Stomach smooth muscle (tissue), 2 donors: ENCODE measurements around the gene ALDH7A1.

ENCODE experiments used
- H3K27ac ChIP-seq: one replicate; pipeline ENCODE4 v1.7.0; 2013; ENCODE audit warnings: mild to moderate bottlenecking, low read length, inconsistent platforms
- H3K27me3 ChIP-seq, 2 donors: one replicate each; pipeline ENCODE4 v1.7.0; 2013; ENCODE audit warnings: low read length in 2 of 2; ENCODE audit not compliant: insufficient read depth in 2 of 2, control insufficient read depth in 1 of 2
- H3K36me3 ChIP-seq, 2 donors: one replicate each; pipeline ENCODE4 v1.7.0; 2013; ENCODE audit warnings: low read length in 2 of 2; ENCODE audit not compliant: control insufficient read depth in 2 of 2, insufficient read depth in 2 of 2
- H3K4me1 ChIP-seq: one replicate; pipeline ENCODE4 v1.7.0; 2013; ENCODE audit warnings: low read length; ENCODE audit not compliant: control insufficient read depth, insufficient read depth
- H3K4me3 ChIP-seq, 2 donors: one replicate each; pipeline ENCODE4 v1.7.0; 2013; ENCODE audit warnings: low read length in 2 of 2
- H3K9ac ChIP-seq, 2 donors: one replicate each; pipeline ENCODE4 v1.7.0; 2013; ENCODE audit warnings: low read length in 2 of 2, mild to moderate bottlenecking in 1 of 2
- H3K9me3 ChIP-seq, 2 donors: one replicate each; pipeline ENCODE4 v1.7.0; 2013; ENCODE audit warnings: low read length in 2 of 2; ENCODE audit not compliant: control insufficient read depth in 2 of 2
- donor health status: healthy.
- donor health status: Pancreatic carcinoma.

Gene ALDH7A1

DNA sequence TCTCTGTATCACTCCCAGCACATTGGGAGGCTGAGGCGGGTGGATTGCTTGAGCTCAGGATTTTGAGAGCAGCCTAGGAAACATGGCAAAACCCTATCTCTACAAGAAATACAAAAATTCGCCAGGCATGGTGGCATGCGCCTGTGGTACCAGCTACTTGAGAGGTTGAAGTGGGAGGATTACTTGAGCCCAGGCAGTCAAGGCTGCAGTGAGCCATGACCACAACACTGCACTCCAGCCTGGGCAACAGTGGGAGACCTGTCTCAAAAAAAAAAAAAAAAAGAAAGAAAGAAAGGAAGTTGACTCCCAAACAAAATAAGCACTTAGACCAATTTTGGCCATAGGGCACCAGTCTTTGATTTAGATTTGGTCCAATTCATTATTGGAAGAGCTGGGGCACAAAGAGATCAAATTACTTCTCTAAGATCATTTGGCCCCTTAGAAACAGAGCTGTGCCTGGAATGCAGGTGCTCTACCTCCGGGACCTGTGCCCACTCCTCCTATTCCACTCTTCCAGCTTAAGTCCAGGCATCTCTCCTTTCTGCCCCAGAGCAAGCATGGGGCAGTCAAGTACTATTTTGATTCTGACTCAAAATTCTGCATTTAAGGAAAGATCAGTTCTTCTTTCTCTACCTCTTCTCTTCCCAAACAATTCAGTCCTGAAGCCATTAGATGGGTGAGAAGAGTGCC lies 59.0 kb downstream of the ALDH7A1 start:
- Histone ChIP-seq H3K4me1 (peaks cover 17% of the 10 kb centered on the region), H3K27ac (no peak overlapping the region), H3K9ac (no peak overlapping the region)

DNA sequence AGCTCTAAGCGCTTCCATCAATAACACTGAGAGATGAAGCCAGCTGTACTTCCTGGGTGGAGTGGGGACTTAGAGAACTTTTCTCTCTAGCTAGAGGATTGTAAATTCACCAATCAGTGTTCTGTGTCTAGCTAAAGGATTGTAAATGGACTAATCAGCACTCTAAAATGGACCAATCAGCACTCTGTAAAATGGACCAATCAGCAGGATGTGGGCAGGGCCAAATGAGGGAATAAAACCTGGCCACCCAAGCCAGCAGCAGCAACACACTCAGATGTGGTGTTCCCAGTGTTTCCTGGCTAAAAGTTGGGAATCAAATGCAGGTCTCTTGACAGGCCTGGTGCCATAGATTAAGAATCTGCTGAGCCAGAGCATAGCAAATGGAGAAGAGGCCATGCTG lies 60.5 kb downstream of the ALDH7A1 start:
- no peaks in the 10 kb centered on the region for H3K36me3 ChIP-seq

More for the DNA sequence above, 59.0 kb downstream of the ALDH7A1 start:
- Histone ChIP-seq H3K36me3 (no peaks in the 10 kb centered on the region), H3K27me3 (no peaks in the 10 kb centered on the region), H3K4me3 (no peak overlapping the region), H3K9me3 (no peaks in the 10 kb centered on the region)

DNA sequence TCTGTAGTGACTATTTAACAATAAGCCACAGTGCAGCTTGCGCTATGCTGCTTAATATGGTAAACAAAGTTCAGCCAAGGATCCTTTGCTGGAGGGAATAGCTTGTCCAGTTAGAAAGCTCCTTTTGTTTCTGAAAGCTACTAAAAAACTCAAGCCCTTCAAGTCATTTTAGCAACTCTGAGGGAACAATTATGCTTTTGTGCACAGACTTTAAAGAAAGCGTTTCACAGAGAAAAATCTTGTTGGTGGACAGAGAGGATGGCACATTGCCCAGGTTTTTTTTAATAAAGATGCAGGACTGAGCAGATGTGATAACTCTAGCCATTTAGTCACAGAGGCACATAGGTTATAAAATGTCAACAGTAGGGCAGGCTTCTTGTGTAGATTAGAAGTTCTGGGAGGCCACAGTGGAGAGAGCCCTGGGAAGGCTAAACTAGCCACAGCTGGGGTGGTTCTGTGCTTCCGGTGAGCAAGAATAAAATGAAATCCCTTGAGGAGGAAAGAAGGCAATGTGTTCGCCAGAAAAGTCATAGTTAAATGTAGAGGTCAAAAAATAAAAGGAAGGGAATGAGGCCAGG lies 63.4 kb downstream of the ALDH7A1 start:
- H3K4me3 ChIP-seq: peak overlapping the region in 1 of 2 donors; percentile 1
- H3K27me3 ChIP-seq: no peaks in the 10 kb centered on the region
- no peak overlapping the region for H3K9ac ChIP-seq
- no peaks in the 10 kb centered on the region for H3K9me3 ChIP-seq
- peak overlapping the region; percentile 55 for H3K27ac ChIP-seq
- peaks cover 13% of the 10 kb centered on the region for H3K4me1 ChIP-seq
- H3K36me3 ChIP-seq: no peaks in the 10 kb centered on the region

More for the DNA sequence above, 60.5 kb downstream of the ALDH7A1 start:
- H3K9me3 ChIP-seq: no peaks in the 10 kb centered on the region
- H3K27ac ChIP-seq: no peak overlapping the region
- no peaks in the 10 kb centered on the region for H3K27me3 ChIP-seq
- H3K4me3 ChIP-seq: no peak overlapping the region
- H3K9ac ChIP-seq: no peak overlapping the region
- peaks cover 17% of the 10 kb centered on the region for H3K4me1 ChIP-seq

DNA sequence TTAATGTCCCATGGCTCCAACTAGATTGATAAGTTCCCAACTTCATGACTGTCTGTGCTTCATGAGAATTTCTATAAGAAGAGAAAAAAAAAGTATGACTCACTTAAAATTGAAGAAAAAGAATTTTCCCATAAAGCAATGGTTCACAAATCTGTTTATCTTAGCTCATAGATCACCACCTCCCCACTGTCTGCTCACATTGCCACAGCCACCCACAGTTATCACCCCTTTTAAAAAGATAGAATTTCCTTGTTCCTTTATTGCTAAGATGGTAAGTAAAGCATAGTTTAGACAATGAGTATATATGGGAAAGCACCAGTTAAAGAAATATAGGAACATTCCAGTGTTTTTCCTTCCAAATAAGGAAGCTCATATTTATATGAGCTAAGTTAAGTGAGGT lies 67.1 kb downstream of the ALDH7A1 start:
- no peak overlapping the region for H3K27ac ChIP-seq
- no peaks in the 10 kb centered on the region for H3K36me3 ChIP-seq
- peaks cover 9% of the 10 kb centered on the region for H3K4me1 ChIP-seq
- no peak overlapping the region for H3K4me3 ChIP-seq
- no peak overlapping the region for H3K9ac ChIP-seq
- no peaks in the 10 kb centered on the region for H3K27me3 ChIP-seq
- H3K9me3 ChIP-seq: no peaks in the 10 kb centered on the region

DNA sequence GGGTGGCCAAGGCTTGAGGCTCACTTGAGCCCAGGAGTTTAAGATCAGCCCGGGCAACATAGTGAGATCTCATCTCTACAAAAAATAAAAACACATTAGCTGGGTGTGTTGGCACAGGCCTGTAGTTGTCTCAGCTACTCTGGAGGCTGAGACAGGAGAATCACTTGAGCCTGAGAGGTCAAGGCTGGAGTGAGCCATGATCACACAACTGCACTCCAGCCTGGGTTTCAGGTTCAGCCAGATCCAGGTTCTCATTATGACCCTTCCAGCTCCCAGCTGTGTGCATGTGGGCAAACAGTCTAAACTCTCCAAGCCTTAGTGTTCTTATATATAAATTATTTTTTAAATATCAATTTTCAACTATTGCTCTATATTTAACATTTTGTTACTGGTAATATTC lies 67.9 kb downstream of the ALDH7A1 start:
- no peak overlapping the region for H3K4me3 ChIP-seq
- peaks cover 8% of the 10 kb centered on the region for H3K4me1 ChIP-seq
- no peaks in the 10 kb centered on the region for H3K9me3 ChIP-seq
- no peak overlapping the region for H3K9ac ChIP-seq
- H3K27ac ChIP-seq: no peak overlapping the region
- no peaks in the 10 kb centered on the region for H3K27me3 ChIP-seq
- no peaks in the 10 kb centered on the region for H3K36me3 ChIP-seq

DNA sequence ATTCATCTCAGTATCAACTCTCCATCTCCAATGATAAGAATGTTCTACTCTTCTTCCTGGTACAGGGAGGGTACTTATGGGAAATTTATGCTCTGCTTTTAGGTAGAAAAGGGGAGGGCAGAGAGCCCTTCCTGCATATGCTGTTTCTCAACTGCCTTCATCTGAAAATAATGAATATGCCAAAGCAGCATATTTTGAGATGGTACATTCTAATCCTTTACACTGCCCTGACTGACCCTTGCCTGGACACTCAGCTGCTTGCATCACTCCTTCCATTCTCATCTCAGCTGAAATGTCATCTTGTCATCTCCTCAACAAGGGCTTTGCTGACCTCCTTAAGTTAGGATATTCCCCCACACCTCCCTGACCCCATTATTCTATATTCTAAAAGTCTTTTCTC lies 68.5 kb downstream of the ALDH7A1 start:
- H3K27me3 ChIP-seq: no peaks in the 10 kb centered on the region
- no peaks in the 10 kb centered on the region for H3K9me3 ChIP-seq
- H3K4me3 ChIP-seq: no peak overlapping the region
- no peaks in the 10 kb centered on the region for H3K36me3 ChIP-seq
- no peak overlapping the region for H3K27ac ChIP-seq
- H3K4me1 ChIP-seq: peaks cover 2% of the 10 kb centered on the region
- no peak overlapping the region for H3K9ac ChIP-seq

DNA sequence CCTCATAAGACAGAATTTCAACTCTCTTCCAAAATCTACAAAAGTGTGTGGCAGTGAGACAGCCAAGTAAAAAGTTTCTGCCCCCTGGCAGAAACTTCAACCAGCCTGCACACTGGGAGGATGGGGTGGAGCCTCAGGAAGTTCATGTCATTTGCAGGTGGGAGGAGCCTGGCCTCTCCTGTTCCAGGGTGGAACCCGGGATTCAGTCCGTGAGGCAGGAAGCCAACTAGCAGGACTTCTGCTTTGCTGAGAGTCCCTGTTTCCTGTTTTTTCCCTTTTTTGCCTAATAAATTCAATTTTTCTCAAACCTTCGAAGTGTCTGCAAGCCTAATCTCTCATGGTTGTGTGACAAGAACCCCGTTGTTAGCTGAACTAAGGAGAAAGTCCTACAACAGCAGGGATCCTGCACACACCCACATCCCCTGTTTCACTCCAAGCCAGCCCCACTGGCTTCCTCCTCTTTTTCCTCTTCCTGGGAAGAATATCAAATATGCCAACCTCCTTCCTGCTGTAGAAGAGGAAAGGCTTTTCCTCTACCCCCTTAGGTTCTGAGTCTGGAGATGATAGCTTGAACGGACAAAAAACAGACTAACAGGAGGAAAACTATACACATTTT lies 69.3 kb downstream of the ALDH7A1 start:
- Histone ChIP-seq H3K27me3 (no peaks in the 10 kb centered on the region), H3K27ac (no peak overlapping the region), H3K9ac (no peak overlapping the region), H3K9me3 (no peaks in the 10 kb centered on the region), H3K36me3 (no peaks in the 10 kb centered on the region), H3K4me1 (no peaks in the 10 kb centered on the region), H3K4me3 (no peak overlapping the region)

DNA sequence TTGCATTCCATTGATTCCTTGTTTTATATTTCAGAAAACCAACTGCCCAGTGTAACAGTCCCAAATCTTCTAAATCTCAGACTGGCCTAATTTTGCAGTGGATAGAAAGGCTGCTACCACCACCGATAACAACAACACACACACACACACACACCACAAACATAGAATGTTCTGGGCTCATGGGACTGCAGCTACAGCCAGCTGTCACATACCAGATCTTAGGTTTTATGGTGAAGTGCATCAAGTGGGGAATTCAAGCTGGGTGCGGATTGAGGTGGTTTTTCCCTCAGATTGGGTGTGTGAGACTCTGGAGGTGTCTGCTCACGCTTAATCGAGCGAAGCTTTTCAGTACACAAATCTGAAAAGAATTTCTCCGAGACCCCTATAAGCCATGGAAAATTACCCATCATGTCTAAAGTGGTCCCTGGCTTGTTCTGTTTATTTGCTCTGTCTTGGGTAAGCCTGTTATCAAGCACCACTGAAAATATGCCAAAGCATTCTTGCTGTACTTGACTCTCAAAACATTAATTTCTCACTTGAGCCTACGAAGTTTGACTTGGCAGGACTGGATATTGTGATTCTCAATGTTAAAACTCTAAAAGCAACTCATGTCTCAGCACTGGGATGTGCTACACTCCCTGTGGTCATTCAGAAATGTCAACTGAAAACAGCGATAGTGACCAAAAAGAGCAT lies 71.1 kb downstream of the ALDH7A1 start:
- no peaks in the 10 kb centered on the region for H3K36me3 ChIP-seq
- H3K27ac ChIP-seq: no peak overlapping the region
- no peaks in the 10 kb centered on the region for H3K27me3 ChIP-seq
- no peak overlapping the region for H3K9ac ChIP-seq
- no peaks in the 10 kb centered on the region for H3K9me3 ChIP-seq
- H3K4me3 ChIP-seq: no peak overlapping the region
- H3K4me1 ChIP-seq: peaks cover 11% of the 10 kb centered on the region

DNA sequence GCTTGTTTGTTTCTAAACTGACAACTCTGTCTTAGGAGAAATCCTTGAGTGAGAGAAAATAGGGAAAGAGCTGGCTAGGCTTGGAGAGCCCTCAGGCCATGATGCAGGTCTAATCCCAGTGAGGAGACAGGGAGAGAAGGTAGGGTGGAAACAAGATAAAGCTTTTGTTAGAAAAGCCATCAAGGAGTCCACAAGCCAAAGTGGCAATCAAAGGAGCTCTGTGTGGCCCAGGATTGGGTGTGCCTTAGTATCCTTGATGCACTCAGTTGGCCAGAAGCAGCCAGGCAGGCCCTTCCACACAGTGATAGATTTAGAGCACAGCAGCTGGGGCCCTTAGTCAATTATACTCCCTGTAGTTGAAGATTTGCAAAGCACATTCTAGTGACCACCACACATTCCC lies 73.9 kb downstream of the ALDH7A1 start:
- no peaks in the 10 kb centered on the region for H3K27me3 ChIP-seq
- peaks cover 11% of the 10 kb centered on the region for H3K4me1 ChIP-seq
- H3K27ac ChIP-seq: no peak overlapping the region
- no peaks in the 10 kb centered on the region for H3K36me3 ChIP-seq
- H3K4me3 ChIP-seq: no peak overlapping the region
- H3K9ac ChIP-seq: no peak overlapping the region
- H3K9me3 ChIP-seq: no peaks in the 10 kb centered on the region

DNA sequence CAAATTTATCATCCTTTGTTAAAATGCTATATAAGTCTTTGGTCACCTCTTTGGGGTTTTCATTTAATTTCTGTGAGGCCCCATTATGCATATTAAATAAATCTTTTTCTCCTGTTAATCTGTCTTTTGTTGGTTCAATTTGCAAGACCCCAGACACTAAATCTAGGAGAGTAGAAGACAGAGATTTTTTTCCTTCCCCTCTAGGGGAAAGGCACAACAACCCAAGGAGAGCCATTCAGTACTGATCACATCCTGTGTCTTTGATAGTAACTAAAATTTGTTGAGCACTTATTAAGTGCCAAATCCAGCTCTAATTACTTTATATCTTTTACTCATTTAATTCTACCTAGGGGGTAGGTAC lies 74.4 kb downstream of the ALDH7A1 start:
- H3K9me3 ChIP-seq: no peaks in the 10 kb centered on the region
- no peak overlapping the region for H3K4me3 ChIP-seq
- peaks cover 11% of the 10 kb centered on the region for H3K4me1 ChIP-seq
- no peaks in the 10 kb centered on the region for H3K27me3 ChIP-seq
- peak overlapping the region; percentile 68 for H3K27ac ChIP-seq
- no peak overlapping the region for H3K9ac ChIP-seq
- H3K36me3 ChIP-seq: no peaks in the 10 kb centered on the region
